ENCODE measurements around the gene MTCP1. TPM values are rescaled to one million over a fixed set of nuclear protein-coding genes. Genes with fewer than 3 reads are reported as not detected.

Gene MTCP1
- total RNA-seq, 1 donor from 2014 or later: 19.0 TPM

- no peak for DNase-seq (ENCODE audit: extremely low spot score, unreplicated experiment)
- no peaks in the 10 kb centered on the region for H3K27me3 Mint-ChIP-seq
- H3K36me3 Mint-ChIP-seq: peaks cover 28% of the 10 kb centered on the region
- no peak overlapping the region for H3K27ac Mint-ChIP-seq
- H3K9me3 Mint-ChIP-seq: peaks cover 12% of the 10 kb centered on the region
- no peaks in the 10 kb centered on the region for H3K4me1 Mint-ChIP-seq (ENCODE audit: unreplicated experiment)
- no peak for TF ChIP-seq CTCF (conservative IDR thresholded peaks at IDR 0.05)
- H3K4me3 Mint-ChIP-seq: no peak overlapping the region
Observed at GRCh38 chrX:155035688-155036087, 35.2 kb downstream of the MTCP1 start.

- Mint-ChIP-seq H3K9me3 (peaks cover 7% of the 10 kb centered on the region), H3K27ac (no peak overlapping the region), H3K27me3 (no peaks in the 10 kb centered on the region), H3K36me3 (peaks cover 15% of the 10 kb centered on the region), H3K4me3 (no peak overlapping the region), H3K4me1 (ENCODE audit: unreplicated experiment) (peaks cover 5% of the 10 kb centered on the region)
- TF ChIP-seq CTCF (conservative IDR thresholded peaks at IDR 0.05): no peak
- no peak for DNase-seq (ENCODE audit: extremely low spot score, unreplicated experiment)
Observed at GRCh38 chrX:155031657-155032056, 39.3 kb downstream of the MTCP1 start.

GRCh38 chrX:155028877-155029291 is 42.1 kb downstream of the MTCP1 start:
- Mint-ChIP-seq H3K27me3 (no peaks in the 10 kb centered on the region), H3K27ac (peak overlapping the region; percentile 95), H3K9me3 (no peaks in the 10 kb centered on the region), H3K4me1 (ENCODE audit: unreplicated experiment) (peaks cover 5% of the 10 kb centered on the region), H3K36me3 (no peaks in the 10 kb centered on the region), H3K4me3 (peak overlapping the region; percentile 91)
- TF ChIP-seq CTCF (conservative IDR thresholded peaks at IDR 0.05): no peak
- DNase-seq (ENCODE audit: extremely low spot score, unreplicated experiment): no peak

- Mint-ChIP-seq H3K4me1 (ENCODE audit: unreplicated experiment) (peaks cover 5% of the 10 kb centered on the region), H3K9me3 (no peaks in the 10 kb centered on the region), H3K27ac (peak overlapping the region; percentile 95), H3K4me3 (peak overlapping the region; percentile 91), H3K36me3 (no peaks in the 10 kb centered on the region), H3K27me3 (no peaks in the 10 kb centered on the region)
- no peak for TF ChIP-seq CTCF (conservative IDR thresholded peaks at IDR 0.05)
- DNase-seq (ENCODE audit: extremely low spot score, unreplicated experiment): no peak
Observed at GRCh38 chrX:155028129-155028528, 42.8 kb downstream of the MTCP1 start.

- H3K4me1 Mint-ChIP-seq (ENCODE audit: unreplicated experiment): peaks cover 5% of the 10 kb centered on the region
- H3K36me3 Mint-ChIP-seq: no peaks in the 10 kb centered on the region
- TF ChIP-seq CTCF (conservative IDR thresholded peaks at IDR 0.05): no peak
- peak overlapping the region; percentile 91 for H3K4me3 Mint-ChIP-seq
- H3K27ac Mint-ChIP-seq: peak overlapping the region; percentile 95
- DNase-seq (ENCODE audit: extremely low spot score, unreplicated experiment): no peak
- H3K9me3 Mint-ChIP-seq: no peaks in the 10 kb centered on the region
- H3K27me3 Mint-ChIP-seq: no peaks in the 10 kb centered on the region
Observed at GRCh38 chrX:155027509-155028066, 43.3 kb downstream of the MTCP1 start.

Measured in type B pancreatic cell (in vitro differentiated cells).